K562 (cell line): ENCODE data around the gene STK11. TPM values are rescaled to one million over a fixed set of nuclear protein-coding genes. Genes with fewer than 3 reads are reported as not detected.

Experiments used
- ATAC-seq: fragments of 200-7000 bp; cut with Tn5 transposase; 3 replicates; pipeline ENCODE4 v1.9.1; 2020; ENCODE audit warnings: moderate library complexity
- BruUV-seq: library from RNA; stranded (reverse); fragments of 400-500 nt; replicated peaks from 2 replicates; lab custom pipeline; 2021; lab: Mats Ljungman, UMichigan
- CTCF ChIA-PET: fragments of 300-600 bp; formaldehyde crosslinking; extraction: SDS; loops from one replicate; lab custom pipeline; 2021; ENCODE audit warnings: low intra/inter-chr PET ratio; lab: Yijun Ruan, JAX
- POLR2A ChIA-PET: fragments of 300-600, 350-650 bp; sonication (Branson Sonifier 250); formaldehyde crosslinking; extraction: SDS; loops from one replicate; lab custom pipeline; 2021; ENCODE audit warnings: antibody characterized with exemption, inconsistent platforms; lab: Yijun Ruan, JAX
- DNase-seq, 4 experiments: peaks; one replicate each; pipeline versions ENCODE4 v3.0.0 to v3.0.0-alpha.2; 2011 to 2018; ENCODE audit warnings: low spot score in 3 of 4, mixed read lengths in 3 of 4; ENCODE audit errors: extremely low read depth in 1 of 4
- FAIRE-seq: peaks from 2 replicates; lab custom pipeline; 2011; peaks lifted over from hg19 to GRCh38; lab: Jason Lieb, UNC
- H2AFZ ChIP-seq: 2 replicates; pipeline ENCODE4 v1.6.0; 2011; ENCODE audit warnings: low read depth, low read length, control low read depth, inconsistent platforms
- H3K27ac ChIP-seq: fragments of 200-600 bp; 3 replicates; pipeline ENCODE4 v1.8.0; 2011; ENCODE audit warnings: low read depth, mild to moderate bottlenecking, control low read depth, inconsistent platforms, low read length, moderate library complexity, mixed read lengths; ENCODE audit errors: extremely low read depth
- H3K27me3 ChIP-seq, 2 experiments: fragments of 300-600 bp in 1 of 2; 2 replicates in 1 of 2; 3 replicates in 1 of 2; pipeline versions ENCODE4 v1.6.0 to v1.8.0; 2011; ENCODE audit warnings: inconsistent platforms in 2 of 2, low read length in 2 of 2, mild to moderate bottlenecking in 1 of 2, mixed read lengths in 1 of 2, moderate library complexity in 1 of 2; ENCODE audit not compliant: control insufficient read depth in 2 of 2, insufficient read depth in 2 of 2
- H3K36me3 ChIP-seq: fragments of 300-600 bp; 3 replicates; pipeline ENCODE4 v1.8.0; 2011; ENCODE audit warnings: mild to moderate bottlenecking, low read length, inconsistent platforms; ENCODE audit not compliant: control insufficient read depth, insufficient read depth
- H3K4me1 ChIP-seq, 2 experiments: fragments of 200-600 bp in 1 of 2; replicated peaks in 1 of 2; 2 replicates in 1 of 2; 3 replicates in 1 of 2; pipeline versions ENCODE4 v1.5.1 to v1.8.0; 2011; ENCODE audit warnings: inconsistent platforms in 2 of 2, low read length in 2 of 2, mild to moderate bottlenecking in 1 of 2, mixed read lengths in 1 of 2, moderate library complexity in 1 of 2; ENCODE audit not compliant: control insufficient read depth in 2 of 2, insufficient read depth in 2 of 2
- H3K4me2 ChIP-seq: 2 replicates; pipeline ENCODE4 v1.6.1; 2011; ENCODE audit warnings: low read length, control low read depth, inconsistent platforms, mixed read lengths; ENCODE audit not compliant: insufficient read depth
- H3K4me3 ChIP-seq: fragments of 200-600 bp; sonication (generic), shearing (Covaris generic); 2 replicates; pipeline ENCODE4 v1.5.1; 2016; ENCODE audit warnings: control low read depth, inconsistent platforms
- H3K79me2 ChIP-seq: fragments of 200-600 bp; 3 replicates; pipeline ENCODE4 v1.8.0; 2011; ENCODE audit warnings: low read length, inconsistent platforms; ENCODE audit not compliant: control insufficient read depth, insufficient read depth
- H3K9ac ChIP-seq, 2 experiments: 2 replicates each; pipeline versions ENCODE4 v1.6.0 to v1.6.1; 2011; ENCODE audit warnings: low read depth in 2 of 2, low read length in 2 of 2, control low read depth in 1 of 2, inconsistent platforms in 1 of 2, mild to moderate bottlenecking in 1 of 2, mixed read lengths in 1 of 2; ENCODE audit not compliant: insufficient read depth in 1 of 2
- H3K9me1 ChIP-seq: one replicate; pipeline ENCODE4 v1.6.0; 2011; ENCODE audit warnings: inconsistent platforms, mild to moderate bottlenecking, low read length, moderate library complexity; ENCODE audit not compliant: control insufficient read depth, insufficient read depth
- H3K9me3 ChIP-seq: replicated peaks from 2 replicates; pipeline ENCODE4 v1.5.1; 2011; ENCODE audit warnings: low read depth, low read length, inconsistent platforms; ENCODE audit not compliant: control insufficient read depth, insufficient read depth
- H4K20me1 ChIP-seq: replicated peaks from 2 replicates; pipeline ENCODE4 v1.6.1; 2011; ENCODE audit warnings: low read length, inconsistent platforms, mixed read lengths; ENCODE audit not compliant: control insufficient read depth, insufficient read depth
- ARID3A ChIP-seq: IDR thresholded peaks from 2 replicates; pipeline ENCODE4 v1.6.1; 2012; ENCODE audit warnings: low read depth, low read length, improper control_type of control experiment, borderline replicate concordance
- BRD9 ChIP-seq: fragments of 450-650 bp; IDR thresholded peaks from 2 replicates; pipeline ENCODE4 v1.6.1; 2018; ENCODE audit warnings: low read depth; ENCODE audit not compliant: partially characterized antibody
- LEF1 ChIP-seq: fragments of 450-650 bp; IDR thresholded peaks from 2 replicates; pipeline ENCODE4 v1.6.1; 2016; ENCODE audit warnings: mild to moderate bottlenecking
- REST ChIP-seq, 2 experiments: fragments of 450-650 bp; formaldehyde crosslinking in 1 of 2; IDR thresholded peaks; 2 replicates each; pipeline versions ENCODE4 v1.4.0 to v1.6.1; 2014 to 2020; ENCODE audit warnings: mild to moderate bottlenecking in 2 of 2, borderline replicate concordance in 1 of 2, low read depth in 1 of 2
- STAG1 ChIP-seq: sonication (generic); formaldehyde crosslinking; IDR thresholded peaks from 2 replicates; pipeline ENCODE4 v1.5.0; 2020; ENCODE audit warnings: missing genetic modification reagents, borderline replicate concordance
- TEAD4 ChIP-seq, 2 experiments: sonication (generic) in 1 of 2; formaldehyde crosslinking in 1 of 2; IDR thresholded peaks; 2 replicates each; pipeline versions ENCODE4 v1.6.1 to v1.8.0; 2012 to 2022; ENCODE audit warnings: borderline replicate concordance in 1 of 2, inconsistent platforms in 1 of 2, low read length in 1 of 2, mild to moderate bottlenecking in 1 of 2, missing genetic modification reagents in 1 of 2
- ZNF197 ChIP-seq: fragments of 200-800 bp; sonication (Bioruptor generic); IDR thresholded peaks from 2 replicates; pipeline ENCODE4 v1.6.1; 2016; ENCODE audit warnings: low read depth, missing genetic modification characterization, missing compliant biosample characterization
- WGBS: fragments of 100-300 bp; shearing (Covaris generic); methylation state at CpG from one replicate; pipeline ENCODE4 v1.1.6; 2016; ENCODE audit warnings: low coverage, mixed read lengths; ENCODE audit not compliant: insufficient coverage; ENCODE audit errors: missing lambda C conversion rate; 5-methylcytosine and 5-hydroxymethylcytosine counted together
- in situ Hi-C: fragments of 300-500 bp; cut with MboI; formaldehyde crosslinking; loops from 4 replicates; pipeline ENCODE4 v1.15.0; 2018; ENCODE audit warnings: inconsistent platforms, mixed read lengths
- intact Hi-C: fragments of 100-400 bp; cut with micrococcal nuclease; formaldehyde crosslinking; loops from 2 replicates; pipeline ENCODE4 v1.14.2; 2022
- polyA plus RNA-seq, 8 experiments: library from polyadenylated mRNA; depleted of rRNA in 4 of 8; stranded (reverse) in 5 of 8; unstranded in 3 of 8; fragments of >200 nt; fragmentation: Nextera tagmentation in 2 of 8; fragmentation: Illumina TruSeq in 1 of 8; extraction: Ambion mirVana in 2 of 8; extraction: Trizol in 1 of 8; gene quantifications; 2 replicates each; pipeline versions ENCODE4 v1.2.1 to v1.2.3, GENCODE V29; 2011 to 2014; ENCODE audit warnings: inconsistent platforms in 1 of 8, missing spikeins in 1 of 8
- total RNA-seq, 7 experiments: library from RNA; depleted of rRNA in 6 of 7; stranded (reverse); fragments of >200 nt in 6 of 7; fragmentation: Illumina TruSeq in 2 of 7; extraction: Trizol in 2 of 7; gene quantifications; 2 replicates each; pipeline versions ENCODE4 v1.2.1 to v1.2.3, GENCODE V29; 2011 to 2021; ENCODE audit warnings: low replicate concordance in 1 of 7

The STK11 gene
- total and polyA plus RNA-seq, 9 of the 15 experiments (the other 6 are each of a cell fraction or from before 2014, with no cell fraction given) = 0.15 to 96.5 (median 31.7) TPM

GRCh38 chr19:1243768-1244692 lies 38.5 kb downstream of the STK11 start:
- H3K4me2 ChIP-seq = peak overlapping the region; percentile 96
- no peak overlapping the region for H2AFZ ChIP-seq
- in situ Hi-C loops = loop anchor here (5.0 to 25.0 kb wide), 2 partner anchors 322 to 482 kb away; partner anchors contain the start of gene MISP
- H3K79me2 ChIP-seq = peaks cover 44% of the 10 kb centered on the region
- H3K9me3 ChIP-seq = no peaks in the 10 kb centered on the region
- POLR2A ChIA-PET = interaction anchor here (0.5 to 5.6 kb wide), 12 partner anchors 9 to 287 kb away, joined by 3 to 90 read pairs (median 4); partner anchors contain the start of genes CIRBP and NDUFS7
- peak in 2 of 4 experiments; percentile 78 to 90 for DNase-seq
- peak overlapping the region; percentile 50 to 98 for H3K9ac ChIP-seq
- peak; percentile 55 for ATAC-seq
- peaks cover 42% of the 10 kb centered on the region; the same call in 2 of the 3 replicates for H3K36me3 ChIP-seq
- no peaks in the 10 kb centered on the region for H3K27me3 ChIP-seq
- 0 out of 2 replicates have a peak, but pooled peaks cover 5% of the 10 kb centered on the region for H4K20me1 ChIP-seq
- CTCF ChIA-PET = interaction anchor here (0.6 to 4.5 kb wide), 2 partner anchors 23 to 128 kb away, joined by 3 to 51 read pairs; no protein-coding TSS in a partner anchor
- peaks cover 56 to 98% of the 10 kb centered on the region in 2 experiments for H3K4me1 ChIP-seq
- BruUV-seq = no TSS peak
- peak; percentile 73 for FAIRE-seq
- WGBS = 19% methylated on average over 23 of the region's 33 CpGs
- H3K4me3 ChIP-seq = peak overlapping the region; percentile 100
- peaks cover 4% of the 10 kb centered on the region for H3K9me1 ChIP-seq
- intact Hi-C loops = loop anchor here (1.0 to 5.0 kb wide), 2 partner anchors 22 to 382 kb away; no protein-coding TSS in a partner anchor
- H3K27ac ChIP-seq = peak overlapping the region; percentile 69
- no peak for TF ChIP-seq LEF1
- peak; percentile 91 for TF ChIP-seq STAG1 (CRISPR knock-in tag)
- TF ChIP-seq ARID3A = no peak
- peak; percentile 83 for TF ChIP-seq REST (IDR thresholded peaks at IDR 0.05; ENCODE audit: borderline replicate concordance)
- no peak for TF ChIP-seq REST (CRISPR knock-in tag; IDR thresholded peaks at IDR 0.05; ENCODE audit: low read depth)
- TF ChIP-seq BRD9 = peak; percentile 40
- TF ChIP-seq ZNF197 = no peak
- no peak for TF ChIP-seq TEAD4 (IDR thresholded peaks at IDR 0.05; ENCODE audit: low read length)
- TF ChIP-seq TEAD4 (CRISPR knock-in tag; IDR thresholded peaks at IDR 0.05; ENCODE audit: borderline replicate concordance) = no peak
